HepG2 (cell line): ENCODE measurements around the gene SCAMP3. TPM values are rescaled to one million over a fixed set of nuclear protein-coding genes. Genes with fewer than 3 reads are reported as not detected.

ENCODE experiments used
- MED1 ChIP-seq: sonication (generic); formaldehyde crosslinking; IDR thresholded peaks from 2 replicates; pipeline ENCODE4 v1.4.0; 2020; ENCODE audit warnings: missing genetic modification reagents
- PHF8 ChIP-seq: sonication (generic); formaldehyde crosslinking; IDR thresholded peaks from 2 replicates; pipeline ENCODE4 v1.5.0; 2020; ENCODE audit warnings: missing genetic modification reagents
- SKI ChIP-seq: fragments of 450-650 bp; IDR thresholded peaks from one replicate; pipeline ENCODE4 v1.6.1; 2018; ENCODE audit warnings: mild to moderate bottlenecking; ENCODE audit not compliant: partially characterized antibody
- SPEN ChIP-seq: sonication (generic); formaldehyde crosslinking; IDR thresholded peaks from 2 replicates; pipeline ENCODE4 v1.5.1; 2020; ENCODE audit warnings: low read depth, mild to moderate bottlenecking, missing genetic modification reagents
- ZNF34 ChIP-seq: sonication (generic); formaldehyde crosslinking; IDR thresholded peaks from 2 replicates; pipeline ENCODE4 v1.4.0; 2020; ENCODE audit warnings: mild to moderate bottlenecking, missing genetic modification reagents, borderline replicate concordance
- ZNF572 ChIP-seq: sonication (generic); formaldehyde crosslinking; IDR thresholded peaks from 2 replicates; pipeline ENCODE4 v1.5.1; 2020; ENCODE audit warnings: mild to moderate bottlenecking, missing genetic modification reagents
- polyA plus RNA-seq, 8 experiments: library from polyadenylated mRNA; depleted of rRNA in 3 of 8; stranded (reverse) in 7 of 8; unstranded in 1 of 8; fragments of >200 nt; fragmentation: Illumina TruSeq in 4 of 8; extraction: Trizol in 4 of 8; gene quantifications; 2 replicates each; pipeline versions ENCODE4 v1.2.1 to v1.2.3, GENCODE V29; 2011 to 2016; ENCODE audit warnings: low read depth in 4 of 8, missing spikeins in 1 of 8, mixed read lengths in 1 of 8; ENCODE audit not compliant: insufficient read depth in 1 of 8
- total RNA-seq, 5 experiments: library from RNA; depleted of rRNA; stranded (reverse); fragments of >200 nt; fragmentation: Illumina TruSeq; extraction: Trizol; gene quantifications; 2 replicates each; pipeline ENCODE4 v1.2.3, GENCODE V29; 2016; ENCODE audit warnings: low read depth in 1 of 5
- TF ChIP-seq, protein P1 (sequence below): sonication (generic); formaldehyde crosslinking; conservative IDR thresholded peaks from 2 replicates; pipeline ENCODE4 v1.4.0; 2020; ENCODE audit warnings: mild to moderate bottlenecking, missing genetic modification reagents, moderate library complexity
- TF ChIP-seq, protein P2 (sequence below): IDR thresholded peaks from 2 replicates; pipeline ENCODE4 v1.6.1; 2018; ENCODE audit warnings: missing genetic modification reagents, mild to moderate bottlenecking, missing compliant biosample characterization

Gene SCAMP3
- total and polyA plus RNA-seq, 2 of the 13 experiments (the other 11 are each of a cell fraction or from before 2014, with no cell fraction given) = 46.8 to 83.3 TPM

DNA sequence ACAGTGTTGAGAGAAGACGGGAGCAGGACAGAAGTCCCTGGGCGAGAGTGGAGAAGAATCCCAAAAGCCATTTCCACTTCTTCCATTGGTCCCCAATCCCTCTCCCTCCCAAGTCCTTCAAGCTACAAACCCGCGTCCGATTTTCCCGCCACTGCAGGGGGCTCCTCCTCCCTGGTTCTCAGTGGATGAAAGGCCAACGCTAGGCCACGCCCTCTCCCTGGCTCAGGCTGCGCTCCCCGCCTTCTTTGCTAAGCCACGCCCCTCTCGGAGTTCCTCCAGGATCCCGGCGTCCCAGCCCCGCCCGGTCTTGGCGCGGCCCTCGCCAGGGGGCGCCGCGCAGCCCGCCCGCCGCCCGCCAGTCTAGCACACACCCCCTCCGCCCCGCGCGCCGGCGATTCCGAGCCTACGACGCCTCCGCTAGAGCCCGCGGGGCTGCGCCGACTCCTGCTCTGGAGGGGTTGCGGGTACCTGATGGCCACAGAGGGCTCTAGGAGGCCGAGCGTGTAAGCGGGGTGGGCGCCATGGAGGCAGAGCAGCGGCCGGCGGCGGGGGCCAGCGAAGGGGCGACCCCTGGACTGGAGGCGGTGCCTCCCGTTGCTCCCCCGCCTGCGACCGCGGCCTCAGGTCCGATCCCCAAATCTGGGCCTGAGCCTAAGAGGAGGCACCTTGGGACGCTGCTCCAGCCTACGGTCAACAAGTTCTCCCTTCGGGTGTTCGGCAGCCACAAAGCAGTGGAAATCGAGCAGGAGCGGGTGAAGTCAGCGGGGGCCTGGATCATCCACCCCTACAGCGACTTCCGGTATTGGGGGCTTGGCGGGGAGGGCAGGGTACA, 15.1 kb upstream of the SCAMP3 start, which contains the start of gene HCN3 (continued):
- TF ChIP-seq, protein P1, sequence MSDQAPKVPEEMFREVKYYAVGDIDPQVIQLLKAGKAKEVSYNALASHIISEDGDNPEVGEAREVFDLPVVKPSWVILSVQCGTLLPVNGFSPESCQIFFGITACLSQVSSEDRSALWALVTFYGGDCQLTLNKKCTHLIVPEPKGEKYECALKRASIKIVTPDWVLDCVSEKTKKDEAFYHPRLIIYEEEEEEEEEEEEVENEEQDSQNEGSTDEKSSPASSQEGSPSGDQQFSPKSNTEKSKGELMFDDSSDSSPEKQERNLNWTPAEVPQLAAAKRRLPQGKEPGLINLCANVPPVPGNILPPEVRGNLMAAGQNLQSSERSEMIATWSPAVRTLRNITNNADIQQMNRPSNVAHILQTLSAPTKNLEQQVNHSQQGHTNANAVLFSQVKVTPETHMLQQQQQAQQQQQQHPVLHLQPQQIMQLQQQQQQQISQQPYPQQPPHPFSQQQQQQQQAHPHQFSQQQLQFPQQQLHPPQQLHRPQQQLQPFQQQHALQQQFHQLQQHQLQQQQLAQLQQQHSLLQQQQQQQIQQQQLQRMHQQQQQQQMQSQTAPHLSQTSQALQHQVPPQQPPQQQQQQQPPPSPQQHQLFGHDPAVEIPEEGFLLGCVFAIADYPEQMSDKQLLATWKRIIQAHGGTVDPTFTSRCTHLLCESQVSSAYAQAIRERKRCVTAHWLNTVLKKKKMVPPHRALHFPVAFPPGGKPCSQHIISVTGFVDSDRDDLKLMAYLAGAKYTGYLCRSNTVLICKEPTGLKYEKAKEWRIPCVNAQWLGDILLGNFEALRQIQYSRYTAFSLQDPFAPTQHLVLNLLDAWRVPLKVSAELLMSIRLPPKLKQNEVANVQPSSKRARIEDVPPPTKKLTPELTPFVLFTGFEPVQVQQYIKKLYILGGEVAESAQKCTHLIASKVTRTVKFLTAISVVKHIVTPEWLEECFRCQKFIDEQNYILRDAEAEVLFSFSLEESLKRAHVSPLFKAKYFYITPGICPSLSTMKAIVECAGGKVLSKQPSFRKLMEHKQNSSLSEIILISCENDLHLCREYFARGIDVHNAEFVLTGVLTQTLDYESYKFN (CRISPR knock-in tag) = peak; percentile 41
- TF ChIP-seq, protein P2, sequence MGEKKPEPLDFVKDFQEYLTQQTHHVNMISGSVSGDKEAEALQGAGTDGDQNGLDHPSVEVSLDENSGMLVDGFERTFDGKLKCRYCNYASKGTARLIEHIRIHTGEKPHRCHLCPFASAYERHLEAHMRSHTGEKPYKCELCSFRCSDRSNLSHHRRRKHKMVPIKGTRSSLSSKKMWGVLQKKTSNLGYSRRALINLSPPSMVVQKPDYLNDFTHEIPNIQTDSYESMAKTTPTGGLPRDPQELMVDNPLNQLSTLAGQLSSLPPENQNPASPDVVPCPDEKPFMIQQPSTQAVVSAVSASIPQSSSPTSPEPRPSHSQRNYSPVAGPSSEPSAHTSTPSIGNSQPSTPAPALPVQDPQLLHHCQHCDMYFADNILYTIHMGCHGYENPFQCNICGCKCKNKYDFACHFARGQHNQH (CRISPR knock-in tag) = 0 out of 2 replicates have a peak, but pooled peaks have one; percentile 17
- no peak for TF ChIP-seq ZNF572 (CRISPR knock-in tag)
- TF ChIP-seq SKI = peak; percentile 76
- TF ChIP-seq MED1 (CRISPR knock-in tag) = peak; percentile 71
- TF ChIP-seq PHF8 (CRISPR knock-in tag) = peak; percentile 71
- TF ChIP-seq SPEN (CRISPR knock-in tag) = peak; percentile 27
- TF ChIP-seq ZNF34 (CRISPR knock-in tag) = no peak
